CD4-positive, alpha-beta T cell treated with Interferon alpha-2 for 1 hour (primary cell): ENCODE data around the gene ZNF506.
A peak's percentile ranks its signal among the peaks of the same experiment; 100 is the strongest.
"Not testable (repeated sequence)": the region's sequence is repeated elsewhere in the genome, so short reads cannot be mapped to it uniquely, and the experiment has no call there.

Source experiments
- DNase-seq, 2 donors: peaks; one replicate each; pipeline ENCODE4 v3.0.0-alpha.2; 2020 to 2022

ZNF506 gene

DNA sequence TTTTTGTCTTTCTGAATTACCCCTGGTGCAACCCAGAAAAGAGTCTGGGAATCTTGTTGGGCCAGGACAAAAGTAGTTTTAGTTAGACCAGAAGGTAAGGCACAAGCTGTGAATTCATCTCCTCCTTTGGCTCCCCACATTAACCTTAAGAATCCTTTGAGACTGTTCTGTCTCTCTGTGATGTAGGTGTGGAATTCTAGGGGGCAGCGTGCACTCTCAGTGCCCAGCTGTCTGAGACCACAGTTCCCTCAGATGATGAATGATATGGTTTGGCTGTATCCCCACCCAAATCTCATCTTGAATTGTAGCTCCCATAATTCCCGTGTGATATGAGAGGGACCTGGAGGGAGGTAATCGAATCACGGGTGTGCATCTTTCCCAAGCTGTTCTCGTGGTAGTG, 43.9 kb downstream of the ZNF506 start:
- DNase-seq = no peak

DNA sequence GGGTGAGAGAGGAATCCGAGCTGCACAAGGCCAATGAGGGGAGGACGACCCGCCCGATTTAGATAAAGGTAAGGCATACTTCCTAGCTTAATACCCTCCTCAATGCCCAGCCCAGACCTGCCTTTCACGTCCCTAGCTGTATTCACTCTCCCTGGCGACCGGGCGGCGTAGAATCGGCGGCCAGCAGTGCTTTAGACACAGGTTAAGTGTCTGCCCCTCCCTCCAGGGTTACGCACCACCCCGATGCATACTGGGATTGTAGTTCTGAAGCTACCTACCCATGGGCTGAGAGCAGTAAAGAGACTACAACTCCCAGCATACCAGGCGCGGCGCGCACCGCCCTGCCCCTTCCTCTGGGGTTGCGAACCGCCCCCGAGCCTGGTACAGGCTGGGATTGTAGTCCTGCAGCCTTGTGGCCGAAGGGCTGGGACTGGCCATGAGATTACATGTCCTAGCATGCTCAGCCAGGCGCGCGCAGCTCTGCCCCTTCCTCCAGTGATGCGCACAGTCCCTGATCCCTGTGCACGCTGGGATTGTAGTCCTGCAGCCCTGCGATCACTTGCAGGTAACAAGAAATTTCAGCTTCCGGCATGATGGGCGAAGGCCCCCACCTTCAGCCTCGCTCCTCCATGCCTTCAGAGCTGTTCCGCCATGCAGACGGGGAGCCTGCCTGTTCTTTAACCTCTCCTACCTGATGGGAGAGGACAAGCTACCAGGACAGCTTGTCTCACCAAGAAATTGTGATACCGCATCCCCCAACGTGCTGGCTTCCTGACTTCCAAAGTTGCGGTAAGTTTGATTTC, 45.1 kb downstream of the ZNF506 start:
- DNase-seq = peak; percentile 91 to 94

- no peak for DNase-seq
Measured at GRCh38 chr19:19775891-19776205, 45.7 kb downstream of the ZNF506 start.

DNA sequence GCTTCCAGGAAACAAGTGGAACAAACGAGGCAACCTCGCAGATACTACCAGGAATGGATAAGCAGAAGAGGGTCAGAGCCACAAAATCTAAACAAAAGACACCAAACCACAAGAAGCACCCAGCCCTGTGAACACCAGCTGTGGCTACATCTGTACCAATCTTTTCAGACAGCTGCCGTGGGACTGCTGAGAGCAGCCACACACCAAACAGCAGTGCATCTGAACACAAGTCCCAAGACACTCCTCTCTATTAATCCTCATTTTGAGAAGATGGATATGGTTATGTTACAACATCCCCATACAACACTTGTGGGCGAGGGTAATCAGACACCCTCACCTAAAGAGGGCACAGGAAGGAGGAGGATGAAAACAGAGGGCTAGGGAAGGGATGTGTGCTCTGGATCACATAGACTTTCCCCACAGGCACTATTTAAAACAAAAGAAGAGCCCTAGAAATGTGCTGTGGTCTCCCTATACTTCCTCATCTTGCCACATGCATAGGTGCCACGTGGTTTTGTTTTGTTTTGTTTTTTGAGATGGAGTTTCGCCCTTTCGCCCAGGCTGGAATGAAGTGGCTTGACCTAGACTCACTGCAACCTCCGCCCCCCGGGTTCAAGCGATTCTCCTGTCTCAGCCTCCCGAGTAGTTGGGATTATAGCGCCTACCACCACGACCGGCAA, 47.1 kb downstream of the ZNF506 start:
- no peak for DNase-seq

GRCh38 chr19:19771963-19772362, 49.6 kb downstream of the ZNF506 start:
- DNase-seq = not testable (repeated sequence)

GRCh38 chr19:19769971-19770370, 51.6 kb downstream of the ZNF506 start:
- not testable (repeated sequence) for DNase-seq

DNA sequence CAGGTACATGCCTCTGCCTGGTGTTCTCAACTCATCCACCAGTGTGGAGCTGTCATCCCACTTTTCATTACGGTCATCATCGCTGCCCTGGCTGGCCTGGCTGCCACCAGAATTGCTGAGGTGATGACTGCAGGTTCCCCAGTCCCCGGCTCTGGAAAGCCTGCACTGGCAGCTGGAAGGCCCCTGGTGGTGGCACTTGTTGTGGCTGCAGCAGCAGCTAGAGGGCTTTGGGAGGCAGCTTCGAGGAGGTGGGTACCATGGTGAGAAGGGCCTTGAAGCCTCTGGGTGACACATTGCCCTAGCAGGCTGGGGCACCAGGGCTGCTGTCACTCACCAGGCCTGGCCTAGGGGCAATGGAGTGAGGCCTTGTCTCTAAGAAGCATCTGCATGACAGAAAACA, 63.4 kb downstream of the ZNF506 start:
- DNase-seq = no peak

GRCh38 chr19:19752760-19753403, 68.7 kb downstream of the ZNF506 start:
- no peak for DNase-seq

DNA sequence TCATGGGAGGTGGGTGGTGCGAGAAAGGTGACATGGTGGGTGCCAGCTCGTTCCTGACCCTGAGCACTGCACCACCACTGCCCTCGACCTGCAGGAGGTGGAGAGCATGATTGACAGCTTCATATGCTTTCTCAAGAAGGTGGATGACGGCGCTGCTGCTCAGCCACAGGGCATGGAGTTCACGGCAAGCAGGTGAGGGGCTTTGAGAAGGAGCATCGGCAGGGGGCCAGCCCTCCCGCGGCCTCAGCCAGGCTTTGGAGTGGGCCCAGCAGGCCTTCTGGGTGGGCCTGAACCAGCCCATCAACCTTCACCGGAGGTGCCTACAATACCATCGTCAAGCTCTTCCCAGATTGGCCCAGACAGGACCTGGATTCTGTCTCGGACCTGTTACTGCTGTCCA, 69.7 kb downstream of the ZNF506 start:
- no peak for DNase-seq

DNA sequence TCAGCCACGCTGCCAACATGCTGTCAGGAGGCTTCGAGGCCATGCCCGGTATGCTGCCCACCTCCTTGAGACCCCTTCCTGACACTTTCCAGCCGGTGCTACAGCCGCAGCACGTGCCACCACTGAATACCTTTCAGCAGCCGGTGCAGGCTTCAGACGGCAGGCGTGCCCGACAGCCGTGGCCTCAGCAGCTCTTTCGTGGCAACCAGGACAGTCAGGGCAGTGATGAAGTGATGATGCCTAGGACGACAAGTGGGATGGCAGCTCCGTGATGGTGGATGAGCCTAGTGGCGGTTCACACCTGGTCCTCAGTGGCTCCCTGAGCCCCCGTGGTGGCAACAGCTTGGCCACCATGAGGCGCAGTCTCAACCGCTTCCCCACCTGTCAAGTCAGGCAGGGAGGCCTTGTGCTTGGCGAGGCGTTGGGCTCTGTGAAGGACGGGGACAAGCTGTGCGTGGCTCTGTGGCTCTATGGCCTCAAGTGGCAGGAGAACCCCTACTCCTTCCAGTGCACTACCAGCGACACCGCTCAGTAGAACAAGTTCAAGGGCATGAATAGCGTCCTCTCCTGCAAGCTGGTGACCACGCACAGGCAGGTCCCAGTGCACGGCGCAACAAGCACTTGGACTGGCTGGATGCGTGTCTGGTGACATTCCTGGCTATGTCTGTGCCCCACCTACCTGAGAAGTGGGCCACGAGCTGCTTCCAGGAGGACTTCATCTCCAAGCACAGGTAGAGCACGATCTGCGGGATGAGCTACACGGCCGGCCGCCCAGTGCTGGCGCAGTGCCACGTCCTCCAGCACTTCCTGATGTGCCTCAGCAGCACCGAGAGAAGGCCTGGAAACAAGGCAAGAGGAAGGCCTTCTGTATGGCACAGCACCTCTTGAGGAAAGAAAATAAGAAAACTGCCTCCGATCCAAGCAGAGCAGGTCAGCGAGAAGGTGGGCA, 70.4 kb downstream of the ZNF506 start:
- DNase-seq = no peak

- DNase-seq = no peak
Measured at GRCh38 chr19:19749908-19750841, 71.4 kb downstream of the ZNF506 start.

DNA sequence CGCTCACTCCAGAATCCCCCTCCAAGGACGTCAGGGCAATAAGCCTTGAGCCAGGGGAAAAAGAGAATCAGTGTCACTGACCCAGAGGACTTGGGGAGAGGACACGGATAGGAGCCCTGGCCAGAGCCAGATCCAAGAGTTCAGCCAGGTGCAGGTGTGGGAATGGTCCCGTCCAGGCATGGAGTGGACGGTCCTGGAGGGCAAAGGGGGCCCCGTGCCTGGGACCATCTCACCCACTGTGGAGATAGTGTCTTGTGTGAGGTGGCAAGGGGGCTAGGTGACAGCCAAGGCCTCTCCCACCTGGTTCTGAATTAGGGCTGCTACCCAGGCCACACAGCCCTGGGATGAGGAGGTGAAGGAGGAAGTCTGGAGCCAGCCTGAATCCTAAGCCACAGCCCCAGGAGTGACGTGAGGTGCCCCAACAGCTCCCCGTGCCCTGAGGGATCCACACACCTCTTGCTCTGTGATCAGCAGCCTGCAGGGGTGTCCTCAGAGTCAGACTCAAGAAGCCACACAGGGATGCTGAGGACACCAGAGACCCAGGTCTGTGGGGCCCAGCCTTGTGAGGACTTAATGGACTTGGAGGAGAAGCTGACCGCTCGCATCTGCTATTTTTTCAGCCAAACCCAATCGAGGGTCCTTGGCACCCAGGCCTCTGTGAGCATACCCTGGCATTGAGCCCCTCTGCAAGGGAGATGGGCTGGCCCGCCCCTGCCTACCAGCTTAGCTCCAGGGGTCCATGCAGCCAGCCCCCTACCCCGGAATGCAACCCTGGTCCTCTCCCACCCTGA, 72.2 kb downstream of the ZNF506 start:
- no peak for DNase-seq

DNA sequence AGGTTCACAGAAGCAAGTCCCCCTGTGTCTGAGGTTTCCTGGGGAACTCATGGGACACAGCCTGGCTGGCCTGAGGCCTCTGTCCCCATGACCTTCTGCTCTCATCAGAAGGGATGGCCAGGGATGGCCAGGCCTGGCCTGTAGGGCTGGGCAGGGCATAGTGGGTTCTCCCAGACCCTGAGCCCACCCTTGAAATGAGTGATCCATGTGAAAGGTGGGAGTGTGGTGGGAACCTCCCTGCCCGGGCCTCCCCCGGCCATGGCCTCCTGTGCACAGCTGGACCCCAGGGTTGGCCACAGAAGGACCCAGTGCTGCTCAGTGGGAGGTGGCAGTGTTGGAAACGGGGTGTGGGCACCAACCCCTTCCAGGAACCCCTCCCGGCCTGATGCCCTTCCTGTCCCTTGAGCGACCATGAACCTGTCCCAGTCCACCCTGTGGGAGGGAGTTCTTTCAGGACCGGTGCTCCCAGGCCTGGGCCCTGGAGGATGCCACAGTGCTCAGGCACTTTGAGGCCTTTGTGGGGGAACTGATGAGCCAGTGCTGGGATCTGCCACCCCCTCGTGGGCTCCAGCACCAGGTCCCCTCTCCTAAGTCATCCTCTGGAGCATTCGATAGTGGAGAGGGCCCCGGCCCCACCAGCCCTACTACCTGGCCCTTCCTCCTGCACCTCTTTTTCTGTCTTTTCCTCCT, 73.2 kb downstream of the ZNF506 start:
- DNase-seq = no peak

DNA sequence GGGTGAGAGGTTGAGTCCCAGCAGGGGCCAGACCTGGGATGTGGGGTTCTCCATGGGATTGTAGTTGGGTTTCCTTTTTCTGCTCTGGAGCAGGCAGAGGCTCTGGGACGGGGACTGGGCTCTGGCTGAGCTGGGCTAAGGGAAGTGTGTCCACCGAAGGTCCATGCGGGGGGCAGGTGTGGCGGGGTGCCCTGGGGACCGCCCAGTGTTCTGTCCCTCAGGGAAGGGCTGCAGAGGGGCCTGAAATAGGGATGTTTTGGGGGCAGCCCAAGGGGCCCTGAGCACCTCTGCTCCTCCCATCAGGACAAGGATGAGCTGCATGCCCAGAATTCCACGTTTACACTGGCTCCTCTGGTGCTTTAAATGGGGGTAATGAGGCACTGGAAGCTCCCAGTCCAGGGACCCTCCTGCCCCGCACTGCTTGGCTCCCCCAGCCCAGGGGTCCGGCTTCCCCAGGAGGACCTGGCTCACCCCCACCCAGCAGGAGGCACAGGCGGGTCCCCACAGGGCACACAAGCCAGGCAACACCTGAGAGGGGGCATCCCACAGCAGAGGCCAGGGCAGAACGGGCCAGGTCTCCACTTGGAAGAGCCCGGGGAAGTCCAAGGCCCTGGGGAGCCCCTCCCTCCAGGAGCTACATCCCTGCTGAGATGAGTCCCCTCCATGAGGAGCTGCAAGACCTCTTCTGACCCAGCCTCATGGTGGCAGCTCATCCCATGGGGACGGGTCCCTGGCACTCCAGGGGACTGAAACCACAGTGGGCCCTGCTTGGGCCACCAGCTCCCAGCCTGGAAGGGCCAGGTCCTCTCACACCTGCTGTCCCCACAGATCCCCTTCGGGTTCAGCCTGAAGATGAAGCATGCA, 74.0 kb downstream of the ZNF506 start:
- no peak for DNase-seq

DNA sequence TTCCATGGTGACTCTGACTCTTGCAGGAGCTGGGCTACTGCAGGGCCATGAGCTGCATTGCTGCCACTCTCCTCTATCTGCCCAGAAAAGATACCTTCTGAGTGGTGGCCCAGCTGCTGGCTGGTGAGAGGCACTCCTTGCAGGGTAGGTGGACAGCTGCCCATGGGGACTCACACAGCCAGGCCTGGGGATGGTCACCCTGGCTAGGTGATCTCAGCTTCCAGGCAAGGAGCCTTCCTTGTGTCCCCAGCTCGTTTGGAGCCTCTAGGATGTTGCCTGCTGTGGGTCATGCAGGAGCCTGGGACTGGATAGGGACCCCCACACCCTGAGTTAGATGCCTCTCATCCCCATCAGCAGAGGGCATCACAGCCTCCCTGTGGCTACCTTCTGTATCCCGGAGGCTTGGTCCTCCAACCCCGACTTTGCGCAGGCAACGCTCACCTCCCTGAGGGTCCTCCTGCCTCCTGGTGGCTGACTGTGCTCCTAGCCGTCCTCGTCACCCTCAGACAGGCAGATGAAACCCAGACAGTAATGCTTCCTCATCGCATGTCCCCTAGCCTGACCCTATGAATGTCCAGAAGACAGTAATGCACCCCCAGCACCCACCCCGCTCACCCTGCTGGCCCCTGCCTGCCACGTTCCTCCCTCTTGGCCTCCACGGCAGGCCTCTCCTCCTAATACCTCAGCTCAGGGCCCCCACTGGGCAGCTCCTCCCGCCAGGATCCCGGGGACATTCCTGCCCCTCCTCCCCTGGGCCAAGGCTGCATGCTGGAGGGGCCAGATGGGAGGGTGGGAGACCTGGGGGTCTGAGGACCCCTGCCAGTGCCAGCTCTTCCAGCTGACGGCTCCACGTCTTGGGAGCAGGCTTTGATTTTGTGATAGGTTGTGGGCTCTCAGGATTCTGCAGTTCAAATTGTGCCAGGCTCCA, 75.0 kb downstream of the ZNF506 start:
- DNase-seq = no peak

DNA sequence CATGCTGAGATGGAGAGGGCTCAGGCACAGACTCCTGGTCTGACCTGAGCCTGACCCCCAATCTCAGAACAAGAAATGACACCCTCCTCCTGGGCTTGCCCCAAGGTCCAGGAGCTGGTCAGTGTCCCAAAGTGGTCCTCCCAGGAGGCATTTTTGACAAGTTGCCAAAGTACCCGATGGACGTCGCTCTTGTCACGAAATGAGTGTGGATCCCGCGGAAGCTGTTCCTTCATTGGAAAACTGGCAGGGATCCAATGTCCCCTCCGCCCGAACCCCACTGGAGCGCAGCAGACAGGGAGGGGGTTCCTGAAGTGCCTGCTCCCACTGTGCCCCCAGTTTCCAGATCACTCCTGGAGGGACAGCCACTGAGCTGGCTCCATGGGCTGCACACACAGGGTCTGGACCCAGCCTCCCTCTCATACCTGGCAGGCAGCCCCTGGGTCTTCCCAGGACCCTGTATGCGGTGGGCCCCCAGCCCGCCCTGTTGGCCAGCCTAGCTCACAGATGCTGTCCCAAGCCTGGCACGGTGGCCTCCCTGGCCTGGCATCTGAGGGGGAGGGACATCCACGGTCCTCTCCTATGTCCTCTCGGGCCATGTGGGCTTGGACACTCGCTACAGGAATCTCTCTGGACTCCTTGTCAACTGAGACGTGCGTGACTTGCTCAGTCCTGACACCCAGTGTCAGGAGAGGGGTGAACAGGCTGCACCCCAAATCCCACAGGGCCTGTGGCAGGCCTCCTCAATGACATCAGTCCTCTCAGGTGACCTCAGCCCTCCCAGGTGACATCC, 75.9 kb downstream of the ZNF506 start:
- no peak for DNase-seq

DNA sequence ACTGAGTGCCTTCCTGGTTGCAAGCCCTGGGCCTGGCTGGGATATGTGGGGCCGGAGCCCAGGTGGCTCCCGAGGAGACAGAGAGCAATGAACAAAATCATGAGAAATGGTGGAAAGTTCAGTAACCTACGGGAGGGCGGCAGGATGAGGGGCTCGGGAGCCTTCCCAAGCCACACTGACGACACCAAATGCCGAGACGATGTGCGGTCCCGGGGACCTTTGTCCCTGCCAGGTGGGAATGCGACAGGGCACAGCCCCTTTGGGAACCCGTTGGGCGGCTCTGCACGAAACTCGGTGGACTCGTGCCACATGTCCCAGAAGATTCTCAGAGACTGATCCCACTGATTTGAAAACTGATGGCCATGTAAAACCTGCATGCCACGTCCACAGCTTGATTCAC, 76.9 kb downstream of the ZNF506 start:
- DNase-seq = no peak
